GM11168 (cell line): ENCODE data around the gene GNAT3.

Source experiments
- in situ Hi-C: fragments of 300-500 bp; cut with MboI; formaldehyde crosslinking; loops from one replicate; pipeline ENCODE4 v1.12.0; 2022; ENCODE audit warnings: low sequenced_read_pairs; ENCODE audit not compliant: unreplicated experiment

Gene GNAT3

GRCh38 chr7:80505900-80506500, 5.9 kb downstream of the GNAT3 start:
- in situ Hi-C loops: no loop called here

- in situ Hi-C loops: no loop called here
Observed at GRCh38 chr7:80500325-80500724, 11.5 kb downstream of the GNAT3 start.

GRCh38 chr7:80499350-80499953, 12.4 kb downstream of the GNAT3 start:
- in situ Hi-C loops: no loop called here

GRCh38 chr7:80498481-80499349, 13.1 kb downstream of the GNAT3 start:
- in situ Hi-C loops: no loop called here

- in situ Hi-C loops: no loop called here
Observed at GRCh38 chr7:80496586-80496985, 15.3 kb downstream of the GNAT3 start.

GRCh38 chr7:80493121-80493849, 18.6 kb downstream of the GNAT3 start:
- in situ Hi-C loops: no loop called here

GRCh38 chr7:80491462-80491861, 20.4 kb downstream of the GNAT3 start:
- in situ Hi-C loops: no loop called here

- in situ Hi-C loops: no loop called here
Observed at GRCh38 chr7:80488851-80489370, 23.0 kb downstream of the GNAT3 start.

- in situ Hi-C loops: no loop called here
Observed at GRCh38 chr7:80488406-80488805, 23.5 kb downstream of the GNAT3 start.

GRCh38 chr7:80485721-80486120, 26.1 kb downstream of the GNAT3 start:
- in situ Hi-C loops: no loop called here

- in situ Hi-C loops: no loop called here
Observed at GRCh38 chr7:80482950-80483349, 28.9 kb downstream of the GNAT3 start.

- in situ Hi-C loops: no loop called here
Observed at GRCh38 chr7:80481196-80481884, 30.5 kb downstream of the GNAT3 start.

GRCh38 chr7:80480566-80480965, 31.3 kb downstream of the GNAT3 start:
- in situ Hi-C loops: no loop called here

GRCh38 chr7:80478683-80479082, 33.2 kb downstream of the GNAT3 start:
- in situ Hi-C loops: no loop called here

GRCh38 chr7:80476035-80476434, 35.8 kb downstream of the GNAT3 start:
- in situ Hi-C loops: no loop called here

- in situ Hi-C loops: no loop called here
Observed at GRCh38 chr7:80475383-80475782, 36.5 kb downstream of the GNAT3 start.

GRCh38 chr7:80473751-80474150, 38.1 kb downstream of the GNAT3 start:
- in situ Hi-C loops: no loop called here

GRCh38 chr7:80472491-80473200, 39.2 kb downstream of the GNAT3 start:
- in situ Hi-C loops: no loop called here
